Measurements from ENCODE around the gene MYOCD. TPM values are rescaled to one million over a fixed set of nuclear protein-coding genes. Genes with fewer than 3 reads are reported as not detected.

Gene MYOCD
- total and polyA plus RNA-seq, 2 of the 13 experiments (the other 11 are each of a cell fraction or from before 2014, with no cell fraction given) = not detected

GRCh38 chr17:12813664-12814063, 148.0 kb downstream of the MYOCD start:
- no peak overlapping the region for H3K27ac ChIP-seq (ENCODE audit: extremely low read length, insufficient read depth, low read length)
- H3K4me2 ChIP-seq (ENCODE audit: low read depth, low read length) = no peak overlapping the region
- no TSS peak for BruUV-seq (replicated peaks)
- H3K9ac ChIP-seq (ENCODE audit: insufficient read depth, low read depth, low read length) = no peak overlapping the region
- H2AFZ ChIP-seq (ENCODE audit: low read length) = no peak overlapping the region
- in situ Hi-C loops (cut with HindIII; ENCODE audit: extremely low pct_ligation_motif_present, low pct_unique_long_range_greater_than_20kb) = no loop called here
- FAIRE-seq (no peak), DNase-seq (ENCODE audit: low spot score) (no peak), ATAC-seq (no peak)
- H3K4me3 ChIP-seq (replicated peaks in 1 of 3; ENCODE audit: insufficient read depth in 1 of 3, low read depth in 2 of 3, low read length in 3 of 3) = no peak overlapping the region
- H4K20me1 ChIP-seq (ENCODE audit: insufficient read depth, low read length) = no peaks in the 10 kb centered on the region
- H3K36me3 ChIP-seq (replicated peaks in 1 of 2; ENCODE audit: control insufficient read depth in 1 of 2, insufficient read depth in 2 of 2, low read length in 2 of 2) = no peaks in the 10 kb centered on the region
- peaks cover 27% of the 10 kb centered on the region for H3K9me3 ChIP-seq (ENCODE audit: low read length)
- no peaks in the 10 kb centered on the region for H3K4me1 ChIP-seq (ENCODE audit: insufficient read depth, low read length)
- H3K79me2 ChIP-seq (ENCODE audit: insufficient read depth, low read length) = no peaks in the 10 kb centered on the region
- intact Hi-C loops (cut with micrococcal nuclease; ENCODE audit: unreplicated experiment) = no loop called here
- ChIA-PET POLR2A (no interaction called here), CTCF (ENCODE audit: low intra/inter-chr PET ratio, low total read pairs) (no interaction called here)
- H3K27me3 ChIP-seq (ENCODE audit: control insufficient read depth in 1 of 2, insufficient read depth in 2 of 2, low read length in 2 of 2) = no peaks in the 10 kb centered on the region
- whole genome bisulfite sequencing (ENCODE audit: low lambda C conversion rate) = 64% methylated on average over 9 of the region's 9 CpGs
- TF ChIP-seq ZNF777 (CRISPR knock-in tag; IDR thresholded peaks at IDR 0.05) = no peak
- no peak for TF ChIP-seq ZNF761 (CRISPR knock-in tag; conservative IDR thresholded peaks at IDR 0.05)
- TF ChIP-seq THAP8 (CRISPR knock-in tag; IDR thresholded peaks at IDR 0.05; ENCODE audit: borderline replicate concordance) = no peak
- no peak for TF ChIP-seq MYC (CRISPR knock-in tag; IDR thresholded peaks at IDR 0.05; ENCODE audit: borderline replicate concordance)
- no peak for TF ChIP-seq HMG20A (CRISPR knock-in tag; IDR thresholded peaks at IDR 0.05; ENCODE audit: borderline replicate concordance)
- no peak for TF ChIP-seq SMYD3 (CRISPR knock-in tag; IDR thresholded peaks at IDR 0.05)
- TF ChIP-seq, protein P1, sequence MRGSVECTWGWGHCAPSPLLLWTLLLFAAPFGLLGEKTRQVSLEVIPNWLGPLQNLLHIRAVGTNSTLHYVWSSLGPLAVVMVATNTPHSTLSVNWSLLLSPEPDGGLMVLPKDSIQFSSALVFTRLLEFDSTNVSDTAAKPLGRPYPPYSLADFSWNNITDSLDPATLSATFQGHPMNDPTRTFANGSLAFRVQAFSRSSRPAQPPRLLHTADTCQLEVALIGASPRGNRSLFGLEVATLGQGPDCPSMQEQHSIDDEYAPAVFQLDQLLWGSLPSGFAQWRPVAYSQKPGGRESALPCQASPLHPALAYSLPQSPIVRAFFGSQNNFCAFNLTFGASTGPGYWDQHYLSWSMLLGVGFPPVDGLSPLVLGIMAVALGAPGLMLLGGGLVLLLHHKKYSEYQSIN (CRISPR knock-in tag; IDR thresholded peaks at IDR 0.05; ENCODE audit: borderline replicate concordance) = no peak
- no peak for TF ChIP-seq BRCA1 (CRISPR knock-in tag; IDR thresholded peaks at IDR 0.05)
- no peak for TF ChIP-seq ZNF205 (CRISPR knock-in tag; IDR thresholded peaks at IDR 0.05)
- TF ChIP-seq FOXP4 (CRISPR knock-in tag; IDR thresholded peaks at IDR 0.05) = no peak
- no peak for TF ChIP-seq ZNF274 (CRISPR knock-in tag; IDR thresholded peaks at IDR 0.05)
- TF ChIP-seq ZBTB2 (CRISPR knock-in tag; IDR thresholded peaks at IDR 0.05; ENCODE audit: low read depth) = no peak
- no peak for TF ChIP-seq ATRX (CRISPR knock-in tag; IDR thresholded peaks at IDR 0.05; ENCODE audit: borderline replicate concordance)
- no peak for TF ChIP-seq ZNF569 (CRISPR knock-in tag; IDR thresholded peaks at IDR 0.05; ENCODE audit: borderline replicate concordance)
- no peak for TF ChIP-seq SMAD3 (CRISPR knock-in tag; IDR thresholded peaks at IDR 0.05)
- TF ChIP-seq ZEB1 (IDR thresholded peaks at IDR 0.05; ENCODE audit: insufficient replicate concordance, low read depth) = no peak
- TF ChIP-seq ZNF747 (CRISPR knock-in tag; IDR thresholded peaks at IDR 0.05; ENCODE audit: borderline replicate concordance) = no peak
- no peak for TF ChIP-seq MEIS1 (CRISPR knock-in tag; IDR thresholded peaks at IDR 0.05; ENCODE audit: borderline replicate concordance)

Data from HepG2 (cell line).